Thyroid gland (tissue), 4 donors: ENCODE measurements around the gene NADK2.

Source experiments
- CTCF ChIP-seq, 6 experiments: fragments of 200-600 bp in 3 of 6; fragments of 450-650 bp in 3 of 6; sonication (generic) in 3 of 6; IDR thresholded peaks; one replicate each; pipeline ENCODE4 v1.5.1; 2016 to 2019; ENCODE audit warnings: antibody characterized with exemption in 6 of 6, mild to moderate bottlenecking in 2 of 6, inconsistent platforms in 1 of 6, moderate library complexity in 1 of 6
- POLR2A ChIP-seq, 2 donors: fragments of 450-650 bp; IDR thresholded peaks; one replicate each; pipeline ENCODE4 v1.6.1; 2017; ENCODE audit warnings: antibody characterized with exemption in 2 of 2, mild to moderate bottlenecking in 2 of 2, moderate library complexity in 1 of 2

GRCh38 chr5:36146390-36146789 is 95.3 kb downstream of the NADK2 start:
- TF ChIP-seq CTCF (IDR thresholded peaks at IDR 0.05) (no peak), POLR2A (IDR thresholded peaks at IDR 0.05) (no peak)
